ELR (cell line): ENCODE data around the gene CREB3L4.
A peak's percentile ranks its signal among the peaks of the same experiment; 100 is the strongest.
"Not testable (repeated sequence)": the region's sequence is repeated elsewhere in the genome, so short reads cannot be mapped to it uniquely, and the experiment has no call there.

Source experiments
- DNase-seq: peaks from one replicate; pipeline ENCODE4 v3.0.0-alpha.2; 2015; ENCODE audit warnings: low read depth

The CREB3L4 gene

GRCh38 chr1:153985941-153986761 lies 18.4 kb downstream of the CREB3L4 start, which contains the start of gene RAB13:
TSS of gene RAB13 (minus strand) at chr1:153986339. CDS start at chr1:153986236, 103 bp downstream.
- peak; percentile 92 for DNase-seq

DNA sequence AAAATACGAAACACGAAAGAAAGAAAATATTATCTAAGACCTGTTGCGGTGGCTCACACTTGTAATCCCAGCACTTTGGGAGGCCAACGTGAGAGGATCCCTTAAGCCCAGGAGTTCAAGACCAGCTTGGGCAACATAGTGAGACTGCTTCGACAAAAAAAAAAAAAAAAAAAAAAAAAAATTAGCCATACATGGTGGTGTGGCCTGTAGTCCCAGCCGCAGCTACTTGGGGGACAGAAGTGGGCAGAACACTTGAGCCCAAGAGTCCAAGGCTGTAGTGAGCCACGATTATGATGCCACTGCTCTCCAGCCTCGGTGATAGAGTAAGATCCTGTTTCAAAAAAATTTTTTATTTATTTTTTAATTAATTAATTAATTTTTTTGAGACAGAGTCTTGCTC lies 19.9 kb downstream of the CREB3L4 start:
- no peak for DNase-seq

DNA sequence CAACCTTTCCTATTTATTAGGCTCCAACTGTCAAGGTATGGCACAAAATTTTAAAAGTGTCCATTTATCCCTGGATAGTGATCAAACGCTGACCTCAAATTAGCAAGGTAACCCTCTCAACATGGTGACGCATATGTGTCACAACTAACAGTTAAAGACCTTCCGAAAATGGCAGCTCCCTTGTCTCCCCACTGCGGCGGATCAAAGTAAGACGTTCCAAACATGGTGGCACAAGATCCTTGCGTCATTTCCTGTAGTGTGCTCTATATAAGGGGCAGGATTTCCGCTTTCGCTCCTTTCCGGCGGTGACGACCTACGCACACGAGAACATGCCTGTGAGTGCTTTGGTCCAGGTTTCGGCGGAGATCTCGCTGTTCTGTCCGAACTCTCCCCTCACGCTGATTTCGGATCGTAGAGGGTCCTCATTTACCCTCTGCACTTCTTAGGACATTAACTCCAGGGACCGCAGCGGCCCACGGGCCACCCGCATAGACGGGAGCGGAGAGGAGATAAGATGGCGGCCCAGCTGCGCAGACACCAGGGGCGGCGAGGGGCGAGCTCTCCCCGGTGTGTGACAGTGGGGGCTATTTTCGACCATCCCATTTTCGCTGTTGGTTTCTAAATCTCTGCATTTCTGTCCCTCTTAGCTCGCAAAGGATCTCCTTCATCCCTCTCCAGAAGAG lies 22.9 kb downstream of the CREB3L4 start, which contains the start of gene RPS27:
TSS of gene RPS27 (plus strand) at position 295 of the 683 bp plus-strand sequence. CDS start at position 330, 35 bp downstream.
- peak; percentile 99 for DNase-seq

DNA sequence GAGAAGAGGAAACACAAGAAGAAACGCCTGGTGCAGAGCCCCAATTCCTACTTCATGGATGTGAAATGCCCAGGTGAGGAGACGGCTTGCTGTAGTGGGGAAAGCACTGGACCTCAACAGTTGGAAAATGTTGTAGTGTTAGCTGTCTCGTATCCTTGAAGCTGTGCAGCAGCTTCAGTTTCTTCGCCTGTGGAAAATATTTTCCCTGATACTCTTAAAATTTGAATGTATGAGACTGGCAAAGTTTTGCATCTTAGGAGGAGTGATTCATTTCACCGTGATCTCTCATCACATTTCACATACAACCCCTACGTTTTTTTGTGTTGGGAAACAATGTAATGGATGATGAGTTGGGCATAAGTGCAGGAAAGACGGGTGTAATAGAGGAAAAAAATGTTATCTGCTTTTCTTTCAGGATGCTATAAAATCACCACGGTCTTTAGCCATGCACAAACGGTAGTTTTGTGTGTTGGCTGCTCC lies 23.5 kb downstream of the CREB3L4 start:
- no peak for DNase-seq

GRCh38 chr1:153991806-153992205 lies 24.1 kb downstream of the CREB3L4 start:
- no peak for DNase-seq

GRCh38 chr1:153995202-153995601 lies 27.5 kb downstream of the CREB3L4 start:
- DNase-seq: no peak

DNA sequence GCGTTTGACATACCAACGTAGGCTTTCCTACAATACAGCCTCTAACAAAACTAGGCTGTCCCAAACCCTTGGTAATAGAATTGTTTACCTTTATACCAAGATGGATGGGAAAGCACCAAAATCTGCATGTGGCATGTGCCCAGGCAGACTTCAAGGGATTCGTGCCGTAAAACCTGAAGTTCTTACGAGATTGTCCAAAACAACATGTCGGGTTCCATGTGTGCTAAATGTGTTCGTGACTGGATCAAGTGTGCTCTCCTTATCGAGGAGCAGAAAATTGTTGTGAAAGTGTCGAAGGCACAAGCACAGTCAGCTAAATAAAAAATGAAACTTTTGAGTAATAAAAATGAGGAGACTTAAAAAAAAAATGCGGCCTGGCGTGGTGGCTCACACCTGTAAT lies 27.9 kb downstream of the CREB3L4 start:
- no peak for DNase-seq

DNA sequence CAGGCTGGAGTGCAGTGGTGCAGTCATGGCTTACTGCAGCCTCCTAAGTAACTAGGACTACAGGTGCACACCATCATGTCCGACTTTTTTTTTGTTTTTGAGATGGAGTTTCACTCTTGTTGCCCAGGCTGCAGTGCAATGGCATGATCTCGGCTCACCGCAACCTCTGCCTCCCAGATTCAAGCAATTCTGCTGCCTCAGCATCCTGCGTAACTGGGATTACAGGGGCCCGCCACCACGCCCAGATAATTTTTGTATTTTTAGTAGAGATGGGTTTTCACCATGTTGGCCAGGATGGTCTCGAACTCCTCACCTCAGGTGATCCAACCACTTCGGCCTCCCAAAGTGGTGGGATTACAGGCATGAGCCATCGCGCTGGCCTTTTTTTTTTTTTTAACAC lies 29.2 kb downstream of the CREB3L4 start:
- DNase-seq: not testable (repeated sequence)

- DNase-seq: no peak
Observed at GRCh38 chr1:154000420-154000819, 32.7 kb downstream of the CREB3L4 start.

DNA sequence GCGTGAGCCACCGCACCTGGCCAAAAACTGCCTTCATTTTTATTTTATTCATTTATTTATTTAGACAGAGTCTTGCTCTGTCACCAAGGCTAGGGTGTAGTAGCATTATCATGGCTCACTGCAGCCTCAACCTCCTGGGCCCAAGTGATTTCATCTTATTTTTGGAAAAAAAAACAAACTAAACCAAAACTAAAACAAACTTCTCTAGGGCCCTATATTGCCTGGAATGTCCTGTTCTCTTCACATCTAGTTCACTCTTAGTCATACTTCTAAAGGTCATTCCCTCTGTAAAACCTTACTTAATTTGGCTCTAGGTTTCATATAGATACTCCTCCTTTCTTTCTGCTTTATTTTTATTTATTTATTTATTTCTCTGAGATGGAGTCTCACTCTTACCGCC lies 38.4 kb downstream of the CREB3L4 start:
- DNase-seq: peak; percentile 33

GRCh38 chr1:154012129-154012528 lies 44.4 kb downstream of the CREB3L4 start:
- DNase-seq: no peak

GRCh38 chr1:154012543-154012942 lies 44.8 kb downstream of the CREB3L4 start:
- not testable (repeated sequence) for DNase-seq

GRCh38 chr1:154014154-154014907 lies 46.6 kb downstream of the CREB3L4 start:
- DNase-seq: peak; percentile 79

DNA sequence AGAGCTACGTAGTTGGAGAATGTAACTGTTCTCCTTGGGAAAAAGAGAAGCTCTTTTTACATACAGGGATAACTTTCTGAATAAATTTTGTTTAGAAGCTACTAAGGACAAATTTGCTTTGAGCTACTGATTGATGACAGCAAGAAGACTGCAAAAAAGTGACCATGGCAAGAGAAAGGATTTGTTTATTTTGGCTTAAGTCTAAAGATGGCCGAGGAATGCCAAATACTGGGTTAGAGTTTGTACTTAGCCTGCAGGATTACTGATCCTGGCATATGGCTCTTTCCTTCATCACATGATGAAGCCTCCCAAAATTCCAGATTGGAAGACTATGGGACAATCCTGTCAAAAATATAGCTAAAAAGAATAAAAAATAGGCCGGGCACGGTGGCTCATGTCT lies 51.6 kb downstream of the CREB3L4 start:
- no peak for DNase-seq

- DNase-seq: no peak
Observed at GRCh38 chr1:154019940-154020339, 52.2 kb downstream of the CREB3L4 start.
